HEK293T (cell line): Measurements from ENCODE around the gene MOV10L1.

ENCODE experiments used
- CTCF ChIA-PET: fragments of 350-600 bp; formaldehyde crosslinking; extraction: SDS; loops from one replicate; lab custom pipeline; 2021; ENCODE audit warnings: antibody characterized with exemption, inconsistent platforms; lab: Yijun Ruan, JAX
- POLR2A ChIA-PET: fragments of 350-600 bp; formaldehyde crosslinking; extraction: SDS; loops from one replicate; lab custom pipeline; 2020; ENCODE audit warnings: antibody characterized with exemption, inconsistent platforms; lab: Yijun Ruan, JAX
- DNase-seq: peaks from one replicate; pipeline ENCODE4 v3.0.0; 2012; ENCODE audit warnings: mixed read lengths; ENCODE audit errors: extremely low spot score
- ARNT ChIP-seq: fragments of 450-650 bp; IDR thresholded peaks from 2 replicates; pipeline ENCODE4 v1.6.1; 2017; ENCODE audit warnings: mild to moderate bottlenecking
- BHLHE40 ChIP-seq: fragments of 450-650 bp; IDR thresholded peaks from 2 replicates; pipeline ENCODE4 v1.6.1; 2016; ENCODE audit warnings: mild to moderate bottlenecking, moderate library complexity, borderline replicate concordance
- CTBP1 ChIP-seq: fragments of 450-650 bp; IDR thresholded peaks from 2 replicates; pipeline ENCODE4 v1.6.1; 2016; ENCODE audit warnings: borderline replicate concordance
- ELF4 ChIP-seq: fragments of 450-650 bp; IDR thresholded peaks from 2 replicates; pipeline ENCODE4 v1.6.1; 2017; ENCODE audit warnings: antibody characterized with exemption
- FOXA1 ChIP-seq: fragments of 450-650 bp; IDR thresholded peaks from 2 replicates; pipeline ENCODE4 v1.6.1; 2016; ENCODE audit warnings: mild to moderate bottlenecking
- FOXK2 ChIP-seq: fragments of 450-650 bp; IDR thresholded peaks from 2 replicates; pipeline ENCODE4 v1.6.1; 2016; ENCODE audit warnings: mild to moderate bottlenecking
- FOXM1 ChIP-seq: fragments of 450-650 bp; IDR thresholded peaks from 2 replicates; pipeline ENCODE4 v1.6.1; 2017; ENCODE audit warnings: mild to moderate bottlenecking, borderline replicate concordance
- HDGF ChIP-seq: fragments of 450-650 bp; IDR thresholded peaks from 2 replicates; pipeline ENCODE4 v1.6.1; 2017; ENCODE audit warnings: antibody characterized with exemption, borderline replicate concordance
- L3MBTL2 ChIP-seq: fragments of 450-650 bp; conservative IDR thresholded peaks from 2 replicates; pipeline ENCODE4 v1.6.1; 2016; ENCODE audit warnings: mild to moderate bottlenecking
- LEF1 ChIP-seq: fragments of 450-650 bp; IDR thresholded peaks from 2 replicates; pipeline ENCODE4 v1.6.1; 2017; ENCODE audit warnings: mild to moderate bottlenecking, borderline replicate concordance
- NFRKB ChIP-seq: fragments of 450-650 bp; IDR thresholded peaks from 2 replicates; pipeline ENCODE4 v1.6.1; 2016; ENCODE audit warnings: mild to moderate bottlenecking, moderate library complexity
- PKNOX1 ChIP-seq: fragments of 450-650 bp; IDR thresholded peaks from 2 replicates; pipeline ENCODE4 v1.6.1; 2016
- SP1 ChIP-seq: fragments of 450-650 bp; IDR thresholded peaks from 2 replicates; pipeline ENCODE4 v1.6.1; 2017
- SUZ12 ChIP-seq: fragments of 450-650 bp; IDR thresholded peaks from 2 replicates; pipeline ENCODE4 v1.6.1; 2016; ENCODE audit warnings: mild to moderate bottlenecking
- TARDBP ChIP-seq: fragments of 450-650 bp; IDR thresholded peaks from 2 replicates; pipeline ENCODE4 v1.6.1; 2016
- ZNF384 ChIP-seq: fragments of 450-650 bp; IDR thresholded peaks from 2 replicates; pipeline ENCODE4 v1.6.1; 2016

MOV10L1 gene

GRCh38 chr22:50177537-50178470 is 88.0 kb downstream of the MOV10L1 start:
- ChIA-PET POLR2A (no interaction called here), CTCF (no interaction called here)
- DNase-seq = no peak
- TF ChIP-seq HDGF = no peak
- TF ChIP-seq FOXK2 = no peak
- TF ChIP-seq ARNT = no peak
- TF ChIP-seq FOXM1 = no peak
- TF ChIP-seq NFRKB = no peak
- TF ChIP-seq BHLHE40 = no peak
- TF ChIP-seq SP1 = no peak
- TF ChIP-seq ELF4 = no peak
- no peak for TF ChIP-seq LEF1
- no peak for TF ChIP-seq L3MBTL2
- no peak for TF ChIP-seq ZNF384
- TF ChIP-seq TARDBP = no peak
- no peak for TF ChIP-seq PKNOX1
- no peak for TF ChIP-seq SUZ12
- no peak for TF ChIP-seq CTBP1
- no peak for TF ChIP-seq FOXA1

- CTCF ChIA-PET = no interaction called here
- POLR2A ChIA-PET = no interaction called here
These were observed 88.7 kb downstream of the MOV10L1 start for GRCh38 chr22:50178471-50178864.

GRCh38 chr22:50178871-50179869 is 89.4 kb downstream of the MOV10L1 start:
- POLR2A ChIA-PET = no interaction called here
- CTCF ChIA-PET = no interaction called here
- TF ChIP-seq BHLHE40 (no peak), ARNT (no peak), TARDBP (no peak), FOXM1 (no peak), NFRKB (no peak), SUZ12 (no peak), ELF4 (no peak), CTBP1 (no peak), SP1 (no peak), FOXA1 (no peak), ZNF384 (no peak), HDGF (no peak), PKNOX1 (no peak), FOXK2 (no peak), LEF1 (no peak)
- DNase-seq = no peak

More at GRCh38 chr22:50178471-50178864, 88.7 kb downstream of the MOV10L1 start:
- no peak for TF ChIP-seq BHLHE40
- no peak for TF ChIP-seq LEF1
- no peak for TF ChIP-seq FOXM1
- TF ChIP-seq FOXK2 = no peak
- DNase-seq = no peak

DNA sequence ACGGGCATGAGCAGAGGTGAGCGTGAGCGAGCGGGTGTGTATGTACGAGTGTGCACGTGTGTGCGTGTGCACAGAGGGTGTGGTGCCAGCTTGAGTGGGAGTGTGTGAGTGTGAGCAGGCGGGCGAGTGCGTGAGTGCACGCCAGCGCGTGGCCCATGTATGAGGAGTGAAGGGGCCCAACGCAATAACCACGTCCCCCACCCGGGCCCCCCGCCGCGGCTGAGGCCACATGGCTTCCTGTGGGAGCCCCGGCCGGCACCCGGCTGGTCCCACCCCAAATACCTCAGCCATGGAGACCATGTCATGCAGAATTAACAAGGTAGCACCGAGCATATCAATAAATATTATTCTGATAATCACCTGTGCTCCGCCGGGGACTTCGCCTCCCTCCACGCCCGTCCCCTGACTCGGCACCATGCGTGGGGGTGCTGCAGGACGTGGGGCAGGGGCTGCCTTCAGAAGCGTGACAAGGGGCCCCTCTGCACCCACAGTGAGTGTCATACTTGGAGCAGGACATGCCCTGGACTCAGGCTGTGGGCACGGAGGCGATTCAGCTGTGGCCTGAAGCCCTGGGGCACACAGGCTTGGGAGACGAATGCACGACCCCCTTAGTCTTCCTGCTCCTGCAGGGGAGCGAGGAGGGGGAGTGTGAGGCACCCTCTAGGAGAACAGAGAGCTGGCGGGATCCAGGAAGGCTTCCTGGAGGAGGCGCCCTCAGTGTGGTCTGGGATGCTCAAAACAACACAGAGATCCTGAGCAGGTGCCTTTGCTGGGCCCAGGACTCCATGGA is 90.3 kb downstream of the MOV10L1 start:
- no peak for DNase-seq
- ChIA-PET CTCF (no interaction called here), POLR2A (no interaction called here)
- no peak for TF ChIP-seq PKNOX1
- TF ChIP-seq CTBP1 = no peak
- TF ChIP-seq ZNF384 = no peak
- no peak for TF ChIP-seq NFRKB
- no peak for TF ChIP-seq SP1
- no peak for TF ChIP-seq TARDBP
- no peak for TF ChIP-seq FOXM1
- TF ChIP-seq BHLHE40 = no peak
